Ovary (tissue), 9 donors: Measurements from ENCODE around the gene THBD. TPM values are rescaled to one million over a fixed set of nuclear protein-coding genes. Genes with fewer than 3 reads are reported as not detected.

Source experiments
- DNase-seq, 5 donors: peaks; one replicate each; pipeline ENCODE4 v3.0.0-alpha.2; 2019 to 2020
- H3K27ac ChIP-seq, 2 donors: fragments of 200-600 bp; one replicate each; pipeline versions ENCODE4 v1.5.1 to v1.8.0; 2019 to 2022
- H3K27me3 ChIP-seq: fragments of 200-600 bp; one replicate; pipeline ENCODE4 v1.8.0; 2022
- H3K36me3 ChIP-seq: fragments of 200-600 bp; sonication (generic); one replicate; pipeline ENCODE4 v1.5.1; 2019
- H3K4me1 ChIP-seq: one replicate; pipeline ENCODE4 v1.8.1; 2013; ENCODE audit warnings: mild to moderate bottlenecking, moderate library complexity; ENCODE audit not compliant: insufficient read depth
- H3K4me3 ChIP-seq: fragments of 200-600 bp; sonication (generic); one replicate; pipeline ENCODE4 v1.5.1; 2017
- H3K9me3 ChIP-seq, 2 donors: fragments of 200-600 bp in 1 of 2; sonication (generic) in 1 of 2; one replicate each; pipeline versions ENCODE4 v1.5.1 to v1.8.1; 2013 to 2019; ENCODE audit warnings: mild to moderate bottlenecking in 1 of 2, moderate library complexity in 1 of 2
- EP300 ChIP-seq: sonication (generic); formaldehyde crosslinking; IDR thresholded peaks from one replicate; pipeline ENCODE4 v1.6.1; 2017; ENCODE audit warnings: antibody characterized with exemption
- POLR2A ChIP-seq: fragments of 450-650 bp; IDR thresholded peaks from one replicate; pipeline ENCODE4 v1.6.1; 2017; ENCODE audit warnings: antibody characterized with exemption, mild to moderate bottlenecking, moderate library complexity
- WGBS, 3 donors: extraction: QIAGEN DNeasy Blood & Tissue Kit in 1 of 3; methylation state at CpG; one replicate each; pipeline versions ENCODE4 v1.1.5 to v1.1.7; 2013 to 2017; 5-methylcytosine and 5-hydroxymethylcytosine counted together
- intact Hi-C, 4 donors: fragments of 100-400 bp; cut with DNase I; formaldehyde crosslinking; loops; one replicate each; pipeline versions ENCODE4 v1.11.0 to v1.15.1; 2022 to 2023
- polyA plus RNA-seq, 2 donors: library from polyadenylated mRNA; stranded (reverse); fragments of 200-250 nt in 1 of 2; fragments of 350-450 nt in 1 of 2; fragmentation: Illumina TruSeq in 1 of 2; extraction: RNeasy Lipid Tissue Mini Kit (QIAGEN cat#74804) in 1 of 2; gene quantifications; one replicate each; pipeline ENCODE4 v1.2.3, GENCODE V29; 2013 to 2014
- total RNA-seq, 7 donors: library from RNA; depleted of rRNA in 2 of 7; stranded (reverse); fragments of >200 nt in 2 of 7; fragmentation: NEBNext Ultra II Directional in 3 of 7; extraction: Animal tissue kit (Norgen Biotek cat#: 25700) in 3 of 7; gene quantifications; one replicate each; pipeline versions ENCODE4 v1.1.0 to v1.2.4, GENCODE V29; 2016 to 2023
- TF ChIP-seq, protein P1 (sequence below), 3 donors: fragments of 450-650 bp in 2 of 3; fragments of 200-600 bp in 1 of 3; IDR thresholded peaks; one replicate each; pipeline versions ENCODE4 v1.5.1 to v1.8.0; 2016 to 2022; ENCODE audit warnings: antibody characterized with exemption in 3 of 3, mild to moderate bottlenecking in 1 of 3
- donor health status: DM: no; HTN: no; CAD: no; lungs with moderate emphysema.
- donor health status: DM: no; HTN: no; CAD: no.
- donor health status: Bipolar disorder and iron deficiency.
- donor health status: DM: yes; HTN: yes; CAD: no.
- donor health status: DM: no; HTN: no; CAD: no.
- donor health status: DM: yes; HTN: yes; CAD: no.

Gene THBD
- total and polyA plus RNA-seq, 9 donors, result 2.5 to 29.3 (median 9.7) TPM

DNA sequence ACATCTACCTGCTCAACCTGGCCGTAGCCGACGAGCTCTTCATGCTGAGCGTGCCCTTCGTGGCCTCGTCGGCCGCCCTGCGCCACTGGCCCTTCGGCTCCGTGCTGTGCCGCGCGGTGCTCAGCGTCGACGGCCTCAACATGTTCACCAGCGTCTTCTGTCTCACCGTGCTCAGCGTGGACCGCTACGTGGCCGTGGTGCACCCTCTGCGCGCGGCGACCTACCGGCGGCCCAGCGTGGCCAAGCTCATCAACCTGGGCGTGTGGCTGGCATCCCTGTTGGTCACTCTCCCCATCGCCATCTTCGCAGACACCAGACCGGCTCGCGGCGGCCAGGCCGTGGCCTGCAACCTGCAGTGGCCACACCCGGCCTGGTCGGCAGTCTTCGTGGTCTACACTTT lies 13.7 kb downstream of the THBD start:
- Histone ChIP-seq H3K36me3 (no peaks in the 10 kb centered on the region), H3K4me1 (no peaks in the 10 kb centered on the region), H3K27me3 (no peaks in the 10 kb centered on the region), H3K27ac (no peak overlapping the region), H3K4me3 (no peak overlapping the region), H3K9me3 (no peaks in the 10 kb centered on the region)
- DNase-seq, result no peak
- TF ChIP-seq EP300 (no peak), POLR2A (no peak)
- WGBS, 3 donors, result 91 to 94% (median 93%) methylated on average over 41 of the region's 41 CpGs
- intact Hi-C loops, result loop anchor here in 1 of 4 donors (10.0 kb wide), 1 partner anchor 299 kb away; no protein-coding TSS in a partner anchor

DNA sequence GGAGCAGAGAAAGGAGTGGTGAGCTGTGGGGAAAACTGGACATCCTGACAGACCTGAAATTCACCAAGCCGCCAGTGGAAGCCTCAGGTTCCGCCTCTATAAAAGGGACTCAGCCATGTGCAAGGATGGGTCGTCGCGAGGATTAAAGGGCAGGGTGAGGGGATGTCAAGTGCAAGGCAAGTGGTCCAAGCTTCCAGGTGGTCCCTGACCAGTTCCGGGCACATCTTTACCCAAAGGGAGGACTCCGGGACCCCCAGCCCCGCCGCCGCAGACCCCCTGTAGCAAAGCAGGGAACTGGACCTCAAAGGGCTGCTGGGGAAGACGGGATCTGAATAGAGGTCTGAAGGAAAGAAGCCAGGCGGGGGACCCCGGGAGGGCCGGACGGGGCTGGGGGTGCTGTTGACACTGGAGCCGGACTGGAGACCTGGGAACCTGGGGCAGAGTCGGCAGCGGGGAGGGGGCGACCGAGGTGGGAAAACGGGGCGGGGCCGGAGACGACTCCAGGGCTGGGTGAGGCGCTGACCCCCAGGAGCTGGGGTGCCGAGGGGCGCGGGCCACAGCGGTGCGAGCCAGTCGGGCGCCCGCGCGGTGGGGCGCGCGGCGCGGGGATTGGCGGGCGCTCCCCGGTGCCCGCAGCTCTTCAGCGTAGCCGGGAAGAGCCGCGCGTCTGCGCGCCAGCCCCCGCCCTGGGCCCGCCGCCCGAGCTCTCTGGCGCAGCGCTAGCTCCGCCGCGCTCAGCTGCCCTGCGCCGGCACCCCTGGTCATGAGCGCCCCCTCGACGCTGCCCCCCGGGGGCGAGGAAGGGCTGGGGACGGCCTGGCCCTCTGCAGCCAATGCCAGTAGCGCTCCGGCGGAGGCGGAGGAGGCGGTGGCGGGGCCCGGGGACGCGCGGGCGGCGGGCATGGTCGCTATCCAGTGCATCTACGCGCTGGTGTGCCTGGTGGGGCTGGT lies 14.5 kb downstream of the THBD start, which contains the start of gene SSTR4:
SSTR4 (plus strand) TSS at position 592 of the 951 bp plus-strand sequence; CDS start at position 764, 172 bp downstream.
- Histone ChIP-seq H3K36me3 (no peaks in the 10 kb centered on the region), H3K27me3 (no peaks in the 10 kb centered on the region)
- WGBS, 3 donors, result 16 to 40% (median 25%) methylated on average over 33 to 83 of the region's 83 CpGs

DNA sequence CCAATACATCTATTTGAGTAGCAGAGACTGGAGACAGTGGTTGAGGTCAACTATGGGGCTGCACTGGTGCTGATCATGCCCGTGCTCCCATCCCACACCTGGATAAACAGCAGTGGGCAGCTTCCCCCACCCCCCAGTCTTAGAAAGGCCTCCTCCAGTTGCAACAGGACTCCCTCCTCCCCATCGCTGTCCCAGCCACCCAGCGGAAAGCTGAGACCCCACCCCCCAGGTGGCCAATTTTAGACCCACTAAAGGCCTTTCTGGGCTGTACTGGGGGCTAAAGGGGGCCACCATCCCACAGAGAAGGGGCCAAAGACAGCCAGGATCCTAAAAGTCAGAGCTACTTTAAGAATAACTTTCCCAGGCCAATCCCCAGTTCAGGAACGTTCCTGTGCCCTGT lies 15.6 kb downstream of the THBD start:
- Histone ChIP-seq H3K9me3 (no peaks in the 10 kb centered on the region), H3K27ac (no peak overlapping the region), H3K27me3 (no peaks in the 10 kb centered on the region), H3K4me3 (no peak overlapping the region), H3K4me1 (no peaks in the 10 kb centered on the region), H3K36me3 (no peaks in the 10 kb centered on the region)
- WGBS, 3 donors, result 89 to 96% (median 94%) methylated on average over 4 of the region's 4 CpGs
- no peak for DNase-seq
- no peak for TF ChIP-seq EP300
- intact Hi-C loops, result loop anchor here in 1 of 4 donors (10.0 kb wide), 1 partner anchor 301 kb away; no protein-coding TSS in a partner anchor

More for the DNA sequence above, 14.5 kb downstream of the THBD start, which contains the start of gene SSTR4:
- no peak within 1 kb of the TSS for H3K4me3 ChIP-seq
- H3K27ac ChIP-seq, result no peak within 1 kb of the TSS
- DNase-seq, result no peak
- no peak for TF ChIP-seq POLR2A
- no peak for TF ChIP-seq EP300
- intact Hi-C loops, result loop anchor here in 1 of 4 donors (10.0 kb wide), 1 partner anchor 300 kb away; no protein-coding TSS in a partner anchor
- no peaks in the 10 kb centered on the region for H3K4me1 ChIP-seq
- no peaks in the 10 kb centered on the region for H3K9me3 ChIP-seq

DNA sequence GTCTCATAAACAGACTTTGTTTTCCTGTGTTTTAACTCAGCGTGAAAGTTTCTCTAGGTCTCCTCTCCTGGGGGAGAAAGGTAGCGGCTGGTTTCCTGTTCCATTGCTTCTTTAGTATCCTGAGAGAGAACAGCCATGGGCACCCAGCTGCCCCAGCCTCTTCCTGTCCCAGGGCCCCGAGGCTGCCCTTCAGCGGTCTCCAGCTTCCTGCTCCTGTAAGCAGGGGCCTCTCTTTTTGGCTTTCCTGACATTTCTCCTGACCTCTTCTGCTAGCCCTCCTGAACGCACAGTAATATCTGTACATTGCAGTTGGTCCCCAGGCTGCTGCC lies 16.8 kb downstream of the THBD start:
- 88 to 94% (median 91%) methylated on average over 5 of the region's 5 CpGs for WGBS, 3 donors
- Histone ChIP-seq H3K4me1 (no peaks in the 10 kb centered on the region), H3K27me3 (no peaks in the 10 kb centered on the region), H3K4me3 (no peak overlapping the region), H3K27ac (no peak overlapping the region), H3K36me3 (no peaks in the 10 kb centered on the region), H3K9me3 (no peaks in the 10 kb centered on the region)
- intact Hi-C loops, result loop anchor here in 1 of 4 donors (10.0 kb wide), 1 partner anchor 302 kb away; no protein-coding TSS in a partner anchor
- TF ChIP-seq EP300 (no peak), POLR2A (no peak)
- TF ChIP-seq, protein P1, sequence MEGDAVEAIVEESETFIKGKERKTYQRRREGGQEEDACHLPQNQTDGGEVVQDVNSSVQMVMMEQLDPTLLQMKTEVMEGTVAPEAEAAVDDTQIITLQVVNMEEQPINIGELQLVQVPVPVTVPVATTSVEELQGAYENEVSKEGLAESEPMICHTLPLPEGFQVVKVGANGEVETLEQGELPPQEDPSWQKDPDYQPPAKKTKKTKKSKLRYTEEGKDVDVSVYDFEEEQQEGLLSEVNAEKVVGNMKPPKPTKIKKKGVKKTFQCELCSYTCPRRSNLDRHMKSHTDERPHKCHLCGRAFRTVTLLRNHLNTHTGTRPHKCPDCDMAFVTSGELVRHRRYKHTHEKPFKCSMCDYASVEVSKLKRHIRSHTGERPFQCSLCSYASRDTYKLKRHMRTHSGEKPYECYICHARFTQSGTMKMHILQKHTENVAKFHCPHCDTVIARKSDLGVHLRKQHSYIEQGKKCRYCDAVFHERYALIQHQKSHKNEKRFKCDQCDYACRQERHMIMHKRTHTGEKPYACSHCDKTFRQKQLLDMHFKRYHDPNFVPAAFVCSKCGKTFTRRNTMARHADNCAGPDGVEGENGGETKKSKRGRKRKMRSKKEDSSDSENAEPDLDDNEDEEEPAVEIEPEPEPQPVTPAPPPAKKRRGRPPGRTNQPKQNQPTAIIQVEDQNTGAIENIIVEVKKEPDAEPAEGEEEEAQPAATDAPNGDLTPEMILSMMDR (IDR thresholded peaks at IDR 0.05), result no peak
- DNase-seq, result no peak

DNA sequence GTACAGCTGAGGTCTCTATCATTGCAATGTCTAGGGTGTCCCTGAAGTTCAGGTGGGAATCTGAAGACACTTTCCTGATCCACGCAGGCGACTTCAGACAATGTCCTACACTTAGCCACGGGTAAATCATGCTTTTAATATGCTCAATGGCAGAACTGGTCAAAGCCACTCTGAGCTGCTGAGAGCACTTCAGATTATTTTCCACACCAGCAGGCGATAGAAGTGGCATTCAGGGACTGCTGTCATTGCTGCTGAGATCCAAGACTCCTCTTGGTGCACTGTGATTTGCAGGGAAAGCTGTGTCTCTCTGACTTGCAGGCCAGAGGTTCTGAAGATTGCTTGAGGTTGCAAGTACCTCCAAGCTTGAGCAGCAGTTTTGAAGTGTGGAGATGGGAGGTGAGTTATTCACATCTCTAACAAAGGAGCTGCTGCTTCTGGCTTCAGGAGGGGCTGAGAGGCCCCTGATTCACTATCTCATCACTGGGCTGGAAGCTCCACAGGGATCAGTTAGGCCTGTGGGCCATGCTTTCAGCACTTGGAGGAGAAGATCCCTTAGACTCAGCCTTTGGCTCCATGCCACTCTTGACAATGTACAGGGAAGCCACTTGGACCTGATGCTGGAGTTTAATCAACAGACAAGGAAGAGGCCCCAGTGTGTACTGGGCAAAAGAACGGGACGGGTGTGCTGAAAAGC lies 17.3 kb downstream of the THBD start:
- WGBS, 3 donors, result 91 to 94% (median 92%) methylated on average over 6 of the region's 6 CpGs
- intact Hi-C loops, result loop anchor here in 1 of 4 donors (10.0 kb wide), 1 partner anchor 303 kb away; no protein-coding TSS in a partner anchor

More for the DNA sequence above, 17.3 kb downstream of the THBD start:
- no peak overlapping the region for H3K27ac ChIP-seq
- H3K27me3 ChIP-seq, result no peaks in the 10 kb centered on the region
- H3K4me3 ChIP-seq, result no peak overlapping the region
- TF ChIP-seq, protein P1 (IDR thresholded peaks at IDR 0.05), result no peak
- TF ChIP-seq EP300 (no peak), POLR2A (no peak)
- H3K4me1 ChIP-seq, result no peaks in the 10 kb centered on the region
- no peak for DNase-seq
- H3K9me3 ChIP-seq, result no peaks in the 10 kb centered on the region
- no peaks in the 10 kb centered on the region for H3K36me3 ChIP-seq
